Activated CD8-positive, alpha-beta memory T cell treated with anti-CD3 and anti-CD28 coated beads for 24 hours (primary cell): Measurements from ENCODE around the gene DOCK2.
A peak's percentile ranks its signal among the peaks of the same experiment; 100 is the strongest.

Source experiments
- DNase-seq: peaks from one replicate; pipeline ENCODE4 v3.0.0-alpha.2; 2020

Gene DOCK2

DNA sequence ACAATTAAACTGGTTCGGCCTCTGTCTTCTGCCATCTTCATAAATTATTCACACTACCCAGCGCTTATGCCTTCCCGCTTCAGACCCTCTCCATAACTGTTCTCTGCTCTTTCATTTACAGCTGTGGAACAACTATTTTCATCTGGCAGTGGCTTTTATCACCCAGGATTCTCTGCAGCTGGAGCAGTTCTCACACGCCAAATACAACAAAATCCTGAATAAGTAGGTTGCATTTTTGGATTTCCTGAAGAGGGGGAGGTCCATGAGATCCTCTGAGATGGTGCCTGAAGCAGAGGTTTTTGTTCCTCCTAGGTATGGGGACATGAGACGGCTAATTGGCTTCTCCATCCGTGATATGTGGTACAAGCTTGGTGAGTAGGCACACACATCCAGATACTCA, 371.3 kb downstream of the DOCK2 start:
- no peak for DNase-seq

DNA sequence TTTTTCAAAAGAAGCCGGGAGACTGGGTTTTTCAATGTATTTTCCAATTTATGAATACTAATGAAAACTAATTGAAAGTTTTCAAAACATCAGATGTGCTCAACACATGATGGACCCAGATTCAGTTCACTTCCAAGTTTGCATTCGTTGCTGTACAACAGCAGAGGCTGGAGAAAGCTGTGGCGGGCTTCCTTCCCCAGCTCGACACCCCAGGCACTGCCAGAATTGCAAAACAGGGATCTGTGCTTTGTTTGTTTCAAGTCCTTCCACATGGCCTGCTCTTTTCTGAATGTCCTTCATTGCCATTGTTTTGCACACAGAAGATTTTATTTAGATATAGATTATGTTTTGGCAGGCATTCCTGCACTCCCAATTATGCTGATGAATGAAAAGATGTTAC, 373.5 kb downstream of the DOCK2 start:
- DNase-seq = no peak

GRCh38 chr5:170011751-170012150, 374.7 kb downstream of the DOCK2 start:
- DNase-seq = no peak

- DNase-seq = no peak
Measured at GRCh38 chr5:170012622-170013021, 375.5 kb downstream of the DOCK2 start.

- no peak for DNase-seq
Measured at GRCh38 chr5:170020423-170020822, 383.3 kb downstream of the DOCK2 start.

DNA sequence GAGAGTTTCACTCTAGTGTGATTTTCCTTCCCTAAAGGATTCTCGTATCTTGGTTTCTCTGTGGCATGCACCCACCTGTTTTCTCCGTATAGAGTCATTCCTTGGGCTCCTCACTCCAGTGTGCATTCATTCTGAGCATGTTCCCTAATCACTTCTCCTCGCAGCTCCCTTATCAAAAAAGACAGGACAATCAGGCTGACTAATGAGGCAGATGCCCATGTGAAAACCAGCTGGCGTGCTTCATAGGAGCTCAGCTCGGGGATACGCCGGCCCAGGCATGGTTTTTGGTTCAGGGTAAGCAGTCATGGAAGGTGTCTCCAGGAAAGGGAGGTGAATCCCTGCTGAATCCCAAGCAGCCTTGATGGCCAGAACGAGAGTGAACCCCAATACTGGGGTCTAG, 384.4 kb downstream of the DOCK2 start:
- DNase-seq = no peak

DNA sequence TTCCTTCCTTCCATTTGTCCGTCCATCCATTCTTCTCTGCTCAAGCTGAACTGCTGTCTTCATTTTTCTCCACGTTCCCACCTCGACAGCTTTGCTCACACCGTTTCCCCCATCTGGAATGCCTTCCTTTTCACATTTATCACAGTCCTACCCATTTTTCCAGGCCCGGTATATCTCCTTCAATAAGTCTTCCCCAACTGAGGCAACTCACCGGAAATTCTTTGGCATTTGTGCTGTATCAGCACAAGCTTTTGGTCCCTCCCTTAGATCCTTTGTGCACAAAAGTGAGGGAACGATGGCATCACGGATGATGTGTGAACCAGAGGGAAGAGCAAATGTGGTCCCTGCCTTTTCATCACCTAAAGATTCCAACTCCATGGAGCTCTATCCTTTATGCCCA, 388.8 kb downstream of the DOCK2 start:
- no peak for DNase-seq

GRCh38 chr5:170028124-170028523, 391.0 kb downstream of the DOCK2 start:
- no peak for DNase-seq

DNA sequence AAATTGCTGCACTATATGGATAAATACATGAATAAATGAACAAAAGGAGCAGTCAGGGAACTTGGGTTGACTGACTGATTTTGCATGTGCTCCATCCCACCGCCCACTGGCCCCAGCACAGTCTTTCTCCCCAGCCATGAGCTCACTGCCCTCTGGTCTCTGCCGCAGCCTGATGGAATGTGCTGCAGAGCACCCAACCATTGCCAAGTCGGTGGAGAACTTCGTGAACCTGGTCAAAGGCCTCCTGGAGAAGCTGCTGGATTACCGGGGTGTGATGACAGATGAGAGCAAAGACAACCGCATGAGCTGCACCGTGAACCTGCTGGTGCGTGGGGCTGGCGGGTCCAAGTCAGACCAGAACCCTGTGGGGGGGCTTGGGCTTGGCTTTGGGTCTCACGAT, 397.2 kb downstream of the DOCK2 start:
- no peak for DNase-seq

DNA sequence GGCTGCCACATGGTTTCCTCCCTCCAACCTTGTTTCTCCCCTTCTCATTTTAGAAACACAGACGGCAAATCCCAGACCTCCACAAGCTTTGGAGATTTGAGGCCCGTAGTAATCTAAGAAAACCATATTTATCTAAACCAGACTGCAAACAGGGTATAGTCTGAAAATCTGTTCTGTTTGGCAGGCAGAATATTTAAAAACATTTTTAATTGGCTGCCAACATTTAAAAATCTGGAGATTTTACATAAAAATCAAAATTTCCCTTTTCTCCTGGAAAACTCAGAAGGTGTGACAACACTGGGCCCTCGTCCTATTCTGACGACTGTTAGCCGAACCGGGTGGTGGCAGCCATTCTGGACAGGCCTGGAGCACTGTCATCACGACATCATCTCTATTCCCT, 401.2 kb downstream of the DOCK2 start:
- DNase-seq = no peak

- no peak for DNase-seq
Measured at GRCh38 chr5:170039830-170040229, 402.8 kb downstream of the DOCK2 start.

DNA sequence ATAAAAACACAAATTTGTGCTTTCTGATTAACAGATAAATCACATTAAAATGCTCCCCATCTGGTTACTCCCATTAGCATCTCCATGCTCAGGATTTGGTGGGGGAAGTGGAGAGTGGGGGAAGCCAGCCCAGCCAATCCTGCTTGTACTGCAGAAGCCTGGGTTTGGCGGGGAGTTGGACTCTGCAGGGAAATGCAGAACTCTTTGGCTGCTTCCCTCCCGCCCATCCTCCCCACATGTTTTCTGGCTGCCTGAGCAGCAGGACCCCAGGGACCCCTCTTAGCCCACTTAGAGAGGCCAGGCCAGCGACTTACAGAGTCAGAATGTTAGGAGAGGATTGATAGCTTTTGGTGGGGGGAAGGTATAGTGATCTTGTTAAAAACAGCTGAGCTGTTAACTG, 409.2 kb downstream of the DOCK2 start:
- no peak for DNase-seq

DNA sequence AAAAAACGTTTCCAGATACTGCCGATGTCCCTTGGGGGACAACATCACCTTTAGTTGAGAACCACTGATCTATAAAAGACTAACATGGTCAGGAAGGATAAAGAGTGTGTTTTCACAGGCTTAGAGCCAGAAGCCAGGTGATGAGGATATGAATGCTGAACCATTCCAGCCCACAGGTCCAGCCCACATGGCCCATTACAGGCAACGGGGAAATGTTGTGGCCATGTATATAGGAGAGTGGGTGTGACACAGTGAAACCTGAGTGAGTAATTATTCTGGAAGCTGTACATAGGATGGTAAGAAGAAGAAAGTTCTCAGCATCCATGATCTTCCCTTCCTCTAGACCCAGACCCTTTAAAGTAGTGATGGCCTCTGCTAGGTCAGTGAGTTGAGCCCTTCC, 412.6 kb downstream of the DOCK2 start:
- no peak for DNase-seq

GRCh38 chr5:170053896-170054295, 416.8 kb downstream of the DOCK2 start:
- peak; percentile 4 for DNase-seq

- DNase-seq = no peak
Measured at GRCh38 chr5:170055606-170056005, 418.5 kb downstream of the DOCK2 start.

DNA sequence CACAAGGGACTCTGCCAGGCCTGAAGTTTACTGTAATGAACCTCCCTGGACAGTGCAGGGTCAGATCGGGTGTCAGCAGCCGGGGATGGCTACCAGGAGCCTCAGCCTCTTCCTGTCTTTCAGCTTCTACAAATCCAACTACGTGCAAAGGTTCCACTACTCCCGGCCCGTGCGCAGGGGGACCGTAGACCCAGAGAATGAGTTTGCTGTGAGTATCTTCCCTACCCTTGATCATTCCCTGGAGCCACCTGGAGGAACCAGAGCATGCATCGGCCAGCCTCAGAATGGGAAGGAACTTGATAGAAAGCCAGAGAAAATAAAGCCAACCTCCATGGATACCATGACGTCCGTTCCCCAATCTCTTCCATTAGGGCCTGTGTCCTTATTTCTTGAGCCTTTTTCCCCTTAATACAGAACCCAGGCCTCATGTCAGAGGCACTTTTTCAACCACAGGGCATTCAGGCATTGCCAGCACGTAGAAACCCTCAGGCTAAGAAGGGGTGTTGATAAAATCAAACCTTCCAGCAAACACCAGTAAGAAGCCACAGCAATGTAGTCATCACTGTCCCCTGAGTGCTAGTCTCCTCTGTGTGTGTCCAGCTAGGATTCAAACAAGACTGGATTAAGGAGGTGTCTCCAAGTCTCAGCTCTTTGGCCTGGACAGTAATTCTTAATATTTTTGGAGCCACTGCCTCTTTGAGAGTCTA, 419.6 kb downstream of the DOCK2 start:
- no peak for DNase-seq

- no peak for DNase-seq
Measured at GRCh38 chr5:170057311-170057710, 420.2 kb downstream of the DOCK2 start.

DNA sequence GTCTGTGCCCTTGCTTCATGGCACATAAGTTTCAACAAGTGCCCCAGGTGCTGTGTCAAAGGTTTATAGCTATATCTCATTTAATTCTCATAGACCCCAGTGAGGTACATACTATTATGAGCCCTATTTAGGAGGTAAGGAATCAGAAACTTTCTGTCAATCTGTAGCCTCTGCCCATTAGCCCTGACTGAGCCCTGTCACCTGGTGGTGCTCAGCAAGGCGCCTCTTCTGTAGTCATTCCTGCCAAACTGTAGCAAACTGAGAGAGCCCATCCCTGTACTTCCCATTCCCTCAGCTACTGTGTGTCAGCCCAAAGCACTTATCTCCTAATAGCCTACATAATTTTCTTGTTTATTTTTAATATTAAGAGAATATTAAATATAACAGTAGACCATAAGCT, 422.1 kb downstream of the DOCK2 start:
- no peak for DNase-seq

DNA sequence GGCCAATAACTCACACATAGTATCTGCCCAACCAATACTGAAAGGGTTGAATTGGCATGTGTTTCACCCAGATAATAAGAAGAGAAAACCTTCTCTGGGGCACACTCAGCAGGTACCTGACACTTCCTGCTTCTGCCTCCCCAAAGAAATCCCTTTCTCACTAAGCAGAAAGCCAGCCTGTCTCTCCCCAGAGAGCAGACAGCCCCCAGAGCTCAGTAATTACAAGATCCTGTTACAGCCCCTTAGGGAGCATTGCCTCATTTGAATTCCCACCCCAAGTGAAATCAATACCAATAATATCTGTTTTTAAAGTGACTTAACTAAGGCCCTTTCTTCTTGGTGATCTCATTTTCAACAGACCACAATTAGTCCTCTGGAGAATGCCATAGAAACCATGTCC, 430.1 kb downstream of the DOCK2 start:
- DNase-seq = no peak

GRCh38 chr5:170067574-170068170, 430.6 kb downstream of the DOCK2 start:
- DNase-seq = no peak

DNA sequence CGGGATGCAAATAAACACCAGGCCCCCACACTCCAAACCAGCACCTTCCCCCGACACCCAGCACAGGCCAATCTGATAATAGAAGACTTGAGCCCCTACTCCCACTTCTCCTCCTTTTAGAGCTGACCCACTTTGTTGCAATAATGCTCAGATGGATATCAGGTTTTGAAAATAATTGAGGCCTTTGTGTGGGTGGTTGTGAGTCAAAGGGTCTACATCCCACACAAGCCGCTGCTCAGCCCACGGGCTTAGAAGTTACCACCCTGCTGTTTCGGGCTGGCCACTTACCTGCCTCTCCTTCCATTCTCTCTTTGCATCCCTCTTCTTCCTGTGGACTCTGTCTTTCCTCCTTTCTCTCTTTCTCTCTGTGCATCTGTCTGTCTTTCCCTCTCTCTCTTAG, 432.4 kb downstream of the DOCK2 start:
- no peak for DNase-seq

- DNase-seq = peak; percentile 62
Measured at GRCh38 chr5:170070556-170071412, 433.7 kb downstream of the DOCK2 start.

DNA sequence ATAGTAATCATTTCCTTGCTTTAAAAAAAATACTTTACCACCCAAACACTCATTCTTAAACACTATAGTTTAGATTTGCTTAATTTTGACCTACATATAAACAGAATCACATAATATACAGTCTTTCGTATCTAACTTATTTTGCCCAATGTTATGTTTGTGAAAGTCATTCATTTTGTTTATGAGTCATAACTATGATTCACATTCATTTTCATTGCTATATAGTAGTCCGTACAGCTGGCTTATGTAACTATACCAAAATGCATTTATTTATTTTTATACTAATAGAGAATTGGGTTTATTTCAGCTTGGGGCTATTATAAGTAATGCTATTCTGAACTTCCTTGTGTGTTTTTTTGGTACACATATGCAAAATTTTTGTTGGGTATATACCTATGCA, 434.7 kb downstream of the DOCK2 start:
- DNase-seq = no peak

GRCh38 chr5:170075696-170076095, 438.6 kb downstream of the DOCK2 start:
- DNase-seq = no peak
